Skeletal muscle cell (primary cell): ENCODE measurements around the gene OTOF.
A peak's percentile ranks its signal among the peaks of the same experiment; 100 is the strongest.

ENCODE experiments used
- DNase-seq: peaks from one replicate; pipeline ENCODE4 v3.0.0-alpha.2; 2010; ENCODE audit warnings: low read depth
- H3K4me3 ChIP-seq: 2 replicates; pipeline ENCODE4 v1.5.1; 2011; ENCODE audit warnings: low read depth, mild to moderate bottlenecking, control low read depth, low read length, moderate library complexity

Gene OTOF

DNA sequence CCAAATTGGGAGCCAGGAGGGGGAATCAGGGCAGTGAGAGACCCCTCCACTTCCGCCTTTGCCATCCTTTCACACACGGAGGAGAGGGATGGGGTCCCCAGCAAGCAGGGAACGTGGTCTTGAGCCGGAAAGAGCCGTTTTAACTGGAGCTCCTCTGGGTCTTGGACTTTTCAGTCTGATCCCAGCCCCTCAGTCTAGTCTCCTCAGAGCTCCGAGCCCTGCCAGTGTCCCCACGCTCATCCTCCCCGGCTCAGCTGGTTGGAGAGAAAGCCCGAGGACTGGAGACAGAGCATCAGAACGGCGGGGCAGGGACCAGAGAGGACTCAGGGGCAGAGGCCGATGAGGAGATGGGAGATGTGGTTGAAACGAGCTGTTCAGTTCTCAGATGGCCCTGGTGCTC is 26.1 kb upstream of the OTOF start:
- no peak for DNase-seq
- no peak overlapping the region for H3K4me3 ChIP-seq

DNA sequence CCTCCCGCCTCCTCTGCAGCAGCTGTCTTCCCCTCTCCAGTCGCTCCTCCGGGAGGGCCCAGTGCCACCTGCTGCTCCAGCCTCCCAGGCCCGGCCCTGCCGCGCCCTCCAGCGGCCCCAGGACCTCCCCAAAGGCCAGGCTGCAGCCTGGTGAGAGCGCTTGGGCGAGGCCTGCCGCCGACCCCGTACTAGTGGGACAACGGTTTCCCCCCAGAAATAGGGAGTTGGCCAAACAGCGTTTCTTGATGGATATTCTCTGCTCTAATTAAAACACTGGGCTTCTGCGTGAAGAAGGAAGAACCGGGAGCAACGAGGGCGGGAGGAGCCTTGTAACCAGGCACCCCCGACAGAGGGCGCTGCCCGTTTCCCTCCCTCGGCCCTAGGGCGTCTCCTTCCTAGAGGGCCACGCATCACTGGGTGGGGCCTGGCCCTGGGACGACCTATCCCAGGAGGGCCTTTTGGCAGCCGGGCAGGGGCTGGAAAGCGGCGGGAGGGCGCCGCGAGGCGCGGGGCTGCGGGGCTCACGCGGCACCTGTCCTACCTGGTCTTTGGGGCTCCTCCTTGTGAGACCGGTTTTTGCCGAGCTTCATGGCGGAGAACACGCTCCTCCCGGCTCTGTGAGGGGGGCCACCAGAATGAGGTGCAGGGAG is 25.4 kb upstream of the OTOF start:
- H3K4me3 ChIP-seq: peak overlapping the region; percentile 30

DNA sequence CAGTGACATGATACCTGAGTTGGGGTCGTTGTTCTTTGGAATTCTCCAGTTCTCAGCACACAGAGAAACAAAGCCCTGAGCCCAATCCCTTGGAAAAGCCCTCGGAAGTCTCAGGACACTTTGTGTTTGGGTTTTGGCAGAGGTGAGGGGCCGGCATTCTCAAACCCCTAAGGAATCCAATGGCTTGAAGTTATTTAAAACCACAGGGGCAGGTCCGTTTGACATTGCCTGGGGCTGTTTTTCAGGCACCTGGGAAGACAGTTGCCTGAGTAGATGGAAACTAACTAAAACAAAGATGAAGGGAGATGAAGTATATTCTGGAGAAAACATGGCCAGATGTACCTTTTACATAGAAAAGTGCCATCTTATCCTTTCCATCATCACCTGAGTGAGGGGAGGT is 22.5 kb upstream of the OTOF start:
- DNase-seq: no peak
- no peak overlapping the region for H3K4me3 ChIP-seq

More for the DNA sequence above, 25.4 kb upstream of the OTOF start:
- no peak for DNase-seq

DNA sequence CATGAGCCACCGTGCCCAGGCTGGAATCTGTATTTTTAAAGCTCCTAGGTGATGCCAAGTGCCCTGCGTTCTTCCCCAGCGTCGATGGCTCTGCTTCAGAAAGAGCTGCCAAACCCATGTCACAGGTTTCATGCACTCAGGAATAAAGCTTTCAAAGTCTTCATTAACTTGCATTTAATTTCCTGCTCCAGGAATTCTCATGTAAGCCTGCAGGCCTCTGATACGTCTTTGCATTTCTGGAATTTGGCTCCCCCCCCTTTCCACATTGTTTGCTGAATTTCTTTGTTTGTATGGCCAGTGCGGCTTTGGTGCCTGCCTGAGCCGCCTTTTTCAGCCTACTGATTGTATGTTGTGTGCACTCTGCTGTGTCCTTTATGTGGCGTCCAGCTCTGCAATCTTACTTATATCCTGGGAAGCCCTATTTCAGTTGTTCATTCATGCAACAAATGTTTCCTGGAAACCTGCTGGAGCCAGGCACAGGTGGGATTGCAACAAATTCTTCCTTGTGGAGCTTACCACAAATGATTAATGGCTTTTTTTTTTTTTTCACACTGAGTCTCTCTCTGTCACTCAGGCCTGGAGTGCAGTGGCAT is 17.9 kb upstream of the OTOF start:
- no peak overlapping the region for H3K4me3 ChIP-seq
- no peak for DNase-seq

DNA sequence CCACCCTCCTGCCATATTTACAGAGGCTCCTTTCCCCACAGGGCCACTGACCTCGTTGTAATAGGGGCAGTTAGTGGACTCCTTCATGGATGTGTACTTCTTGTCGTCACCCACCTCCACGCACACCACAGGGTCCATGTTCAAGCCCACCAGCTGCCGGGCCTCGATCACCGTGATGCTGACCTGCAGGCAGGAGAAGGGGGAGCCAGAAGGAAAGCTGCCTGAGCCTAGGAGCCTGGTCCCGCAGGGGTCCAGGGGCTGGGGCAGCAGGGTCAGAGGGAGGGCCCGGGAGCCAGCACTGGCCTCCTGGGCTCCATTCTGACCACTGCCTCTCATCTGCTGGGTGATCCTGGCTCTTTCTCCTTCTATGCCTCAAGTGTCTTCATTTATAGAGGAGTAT is 17.0 kb upstream of the OTOF start:
- H3K4me3 ChIP-seq: no peak overlapping the region
- DNase-seq: no peak

DNA sequence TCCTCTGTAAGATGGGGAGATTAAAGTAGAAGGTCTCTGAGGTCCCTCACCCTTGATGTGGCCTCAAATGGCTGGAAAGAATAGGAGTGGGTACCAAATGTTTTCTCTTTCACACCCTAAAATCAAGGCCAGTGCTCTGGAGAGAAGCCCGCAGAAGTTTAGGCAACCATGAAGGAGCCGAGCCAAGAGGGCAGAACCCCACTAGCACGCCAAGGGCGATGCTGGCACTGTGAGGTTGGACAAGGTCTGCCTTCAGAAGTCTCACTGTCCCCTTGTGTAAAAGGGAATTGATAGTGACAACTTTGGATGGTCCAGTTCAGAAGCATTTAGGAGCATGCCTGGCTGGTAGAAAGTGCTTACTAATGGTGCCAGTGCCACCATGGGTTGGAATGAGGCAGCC is 16.3 kb upstream of the OTOF start:
- H3K4me3 ChIP-seq: no peak overlapping the region
- DNase-seq: no peak

DNA sequence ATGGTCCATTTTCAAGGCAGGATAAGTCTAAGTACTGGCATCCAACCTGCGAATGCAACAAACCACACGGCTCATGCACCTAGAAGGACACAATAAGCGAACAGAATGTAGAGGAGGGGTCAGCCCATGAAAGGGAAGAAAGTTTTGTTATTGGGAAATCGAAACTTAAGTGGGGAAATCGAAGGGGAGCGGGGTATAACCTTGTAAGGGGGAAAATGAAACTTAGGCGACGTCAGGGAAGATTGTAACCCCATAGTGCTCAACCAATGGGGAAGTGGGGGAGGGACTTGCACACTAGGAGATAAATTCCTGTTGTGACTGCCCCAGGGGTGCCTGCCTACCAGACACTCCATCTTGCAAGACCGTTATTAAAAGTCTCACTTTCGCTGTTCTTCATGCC is 15.6 kb upstream of the OTOF start:
- DNase-seq: no peak
- H3K4me3 ChIP-seq: no peak overlapping the region

DNA sequence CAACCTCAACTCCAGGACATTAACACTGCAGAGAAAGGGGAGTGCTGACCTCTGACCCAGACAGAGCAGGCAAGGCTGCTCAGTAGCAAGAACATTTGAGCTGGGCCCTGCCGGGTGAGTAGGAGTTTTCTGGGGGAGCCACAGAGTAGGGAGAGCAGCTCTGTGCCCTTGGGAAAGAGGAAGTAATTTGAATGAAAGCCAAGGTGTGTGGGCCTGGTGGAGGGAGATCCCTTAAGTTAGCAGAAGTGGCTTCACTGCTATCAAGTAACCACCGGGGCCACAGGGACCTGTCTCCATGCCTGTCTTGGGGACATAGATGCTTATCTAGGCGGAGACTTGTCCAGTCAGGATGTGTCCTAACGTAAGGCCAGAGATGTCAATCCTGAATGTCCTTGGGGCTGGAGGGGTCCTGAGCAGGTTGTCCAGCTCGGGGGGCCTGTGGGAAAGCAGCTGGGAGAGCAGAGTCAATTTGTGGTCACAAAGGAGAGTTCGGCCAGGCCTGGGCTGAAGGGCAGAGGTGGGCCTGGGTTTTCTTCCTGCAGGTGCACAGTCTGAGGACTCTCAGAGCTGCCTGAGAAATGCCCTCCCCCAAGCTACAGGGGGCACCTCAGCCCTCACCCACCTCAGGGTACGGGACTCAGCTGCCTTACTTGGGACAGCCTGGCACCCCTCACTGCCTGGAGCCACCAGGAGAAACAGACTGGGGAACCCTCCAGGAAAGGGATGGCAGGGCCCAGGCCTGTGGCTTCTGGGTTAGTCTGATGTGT is 15.0 kb upstream of the OTOF start:
- DNase-seq: no peak
- no peak overlapping the region for H3K4me3 ChIP-seq

DNA sequence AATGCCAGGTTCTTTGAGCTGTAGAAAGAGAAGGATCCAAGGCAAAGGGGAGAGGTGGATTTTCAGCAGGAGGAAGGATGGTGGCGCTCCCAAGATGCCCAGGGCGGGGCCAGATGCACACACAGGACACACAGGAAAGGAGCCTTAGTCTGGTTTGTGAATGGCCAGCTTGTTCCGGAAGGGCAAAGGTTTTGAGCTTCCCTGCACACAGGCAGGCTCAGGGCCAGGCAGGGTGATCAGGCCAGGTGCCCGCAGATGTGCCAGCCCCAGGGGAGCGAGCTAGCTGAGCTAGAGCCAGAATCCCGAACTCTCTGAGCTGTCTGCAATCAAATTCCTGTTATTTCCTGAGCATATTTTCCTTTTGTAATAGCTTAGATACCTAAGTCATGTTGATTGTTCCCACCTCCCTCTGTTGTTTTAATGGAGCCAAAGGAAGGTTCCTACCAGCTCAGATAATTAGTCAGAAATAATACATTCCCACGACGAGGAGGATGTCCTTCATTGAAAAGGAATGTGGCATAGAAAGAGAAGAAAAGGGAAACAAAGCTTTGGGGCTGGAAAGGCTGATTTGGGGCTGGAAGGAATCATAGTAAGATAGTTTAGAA is 13.7 kb upstream of the OTOF start:
- no peak for DNase-seq

DNA sequence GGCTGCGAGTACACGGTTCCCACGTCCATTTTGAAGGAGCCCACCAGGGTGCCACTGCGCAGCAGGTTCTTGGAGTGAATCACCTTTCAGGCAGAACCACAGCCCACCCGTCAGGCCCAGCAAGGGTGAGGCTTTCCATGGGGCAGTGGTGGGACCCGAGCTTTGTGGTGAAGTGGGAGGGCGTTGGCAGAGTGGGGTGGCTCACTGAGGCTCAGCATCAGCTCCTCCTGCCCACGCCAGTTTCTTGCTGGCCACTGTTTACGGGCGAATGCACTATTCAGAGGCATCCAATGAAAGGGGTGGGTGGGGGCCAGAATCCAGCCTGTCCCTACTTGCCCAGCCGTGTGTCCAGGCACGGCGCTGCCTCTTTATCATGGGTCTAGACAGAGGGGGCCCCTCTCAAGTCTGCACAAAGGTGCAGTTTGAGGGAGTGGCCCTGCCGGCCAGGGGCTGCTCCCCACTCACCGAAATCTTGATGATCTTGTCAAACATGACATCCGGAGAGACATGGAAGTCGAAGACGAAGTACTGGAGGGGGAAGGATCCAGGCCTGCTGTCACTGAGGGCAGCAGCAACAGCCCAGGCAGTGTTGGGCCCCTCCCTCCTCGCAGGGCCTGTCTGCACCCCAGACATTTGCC is 11.4 kb upstream of the OTOF start:
- H3K4me3 ChIP-seq: no peak overlapping the region
- DNase-seq: no peak

More for the DNA sequence above, 13.7 kb upstream of the OTOF start:
- no peak overlapping the region for H3K4me3 ChIP-seq

DNA sequence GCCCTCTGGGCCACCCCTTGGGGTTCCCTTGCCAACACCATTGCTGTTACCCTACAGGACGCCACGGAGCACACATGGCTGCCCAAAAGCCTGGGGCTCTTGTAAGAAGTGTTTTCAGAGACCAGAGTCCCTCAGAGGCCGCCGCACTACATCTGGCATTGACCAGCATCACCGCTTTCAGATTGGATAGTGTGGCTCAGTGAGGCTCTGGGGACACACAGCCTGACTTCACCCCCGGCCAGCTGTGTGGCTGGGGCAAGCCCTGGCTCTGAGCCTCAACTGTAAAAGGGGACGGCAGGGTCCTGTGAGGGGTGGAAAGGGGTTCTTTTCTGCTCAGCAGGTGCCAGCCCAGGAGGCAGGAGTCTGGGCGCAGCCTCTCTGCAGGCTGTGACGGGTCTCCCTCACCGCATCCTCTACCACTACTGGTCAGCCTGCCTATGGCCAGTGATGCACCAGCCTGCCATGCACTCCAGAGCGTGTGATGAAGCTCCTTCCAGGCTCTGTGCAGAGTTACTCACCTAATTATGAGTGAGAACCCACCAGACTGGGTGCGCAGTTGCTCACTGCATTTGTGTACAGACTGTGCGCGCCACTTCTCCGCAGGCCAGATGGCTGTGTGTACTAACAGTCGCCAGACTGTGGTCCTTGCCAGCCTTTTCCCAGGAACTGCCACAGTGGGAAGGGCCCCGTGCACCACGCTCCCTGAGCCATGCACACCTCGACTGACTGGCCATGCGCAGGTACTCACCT is 10.7 kb upstream of the OTOF start:
- no peak for DNase-seq
- no peak overlapping the region for H3K4me3 ChIP-seq

DNA sequence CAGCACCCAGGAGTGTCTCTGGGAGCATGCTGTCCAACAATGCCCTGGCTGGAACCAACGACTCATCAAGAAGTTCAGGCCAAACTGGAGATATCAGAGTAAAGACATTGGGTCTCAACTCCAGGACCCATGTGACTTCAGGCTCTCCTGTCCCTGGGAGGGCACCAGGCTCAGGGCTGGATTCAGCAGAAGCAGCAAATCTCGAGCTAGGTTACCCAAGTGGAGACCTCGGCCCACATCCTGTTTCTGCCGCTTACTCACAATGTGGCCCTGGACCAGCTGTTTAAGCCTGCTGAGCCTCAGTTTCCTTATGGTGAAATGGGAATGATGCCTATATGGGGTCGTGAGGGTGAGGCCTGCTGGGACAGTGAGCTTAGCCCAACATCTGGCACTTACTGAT is 9.3 kb upstream of the OTOF start:
- DNase-seq: no peak

DNA sequence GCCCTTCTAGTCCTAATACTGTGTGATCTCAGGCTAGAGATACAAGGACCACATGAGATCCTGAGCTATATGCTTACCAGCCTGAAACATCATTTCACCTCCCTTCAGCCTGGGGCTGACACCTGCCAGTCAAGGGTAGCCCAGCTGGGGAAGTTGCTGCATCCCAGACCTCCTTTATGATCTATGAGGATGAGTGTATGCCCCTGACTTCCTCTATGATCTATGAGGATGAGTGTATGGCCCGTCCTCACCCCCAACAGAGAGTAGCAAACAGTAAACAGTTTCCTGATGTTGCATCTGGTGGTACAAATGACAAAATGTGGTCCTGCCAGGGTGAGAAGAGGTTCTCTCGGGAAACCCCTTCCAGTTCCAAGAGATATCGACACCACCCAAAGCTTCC is 8.9 kb upstream of the OTOF start:
- no peak for DNase-seq
- H3K4me3 ChIP-seq: no peak overlapping the region

More for the DNA sequence above, 9.3 kb upstream of the OTOF start:
- no peak overlapping the region for H3K4me3 ChIP-seq

DNA sequence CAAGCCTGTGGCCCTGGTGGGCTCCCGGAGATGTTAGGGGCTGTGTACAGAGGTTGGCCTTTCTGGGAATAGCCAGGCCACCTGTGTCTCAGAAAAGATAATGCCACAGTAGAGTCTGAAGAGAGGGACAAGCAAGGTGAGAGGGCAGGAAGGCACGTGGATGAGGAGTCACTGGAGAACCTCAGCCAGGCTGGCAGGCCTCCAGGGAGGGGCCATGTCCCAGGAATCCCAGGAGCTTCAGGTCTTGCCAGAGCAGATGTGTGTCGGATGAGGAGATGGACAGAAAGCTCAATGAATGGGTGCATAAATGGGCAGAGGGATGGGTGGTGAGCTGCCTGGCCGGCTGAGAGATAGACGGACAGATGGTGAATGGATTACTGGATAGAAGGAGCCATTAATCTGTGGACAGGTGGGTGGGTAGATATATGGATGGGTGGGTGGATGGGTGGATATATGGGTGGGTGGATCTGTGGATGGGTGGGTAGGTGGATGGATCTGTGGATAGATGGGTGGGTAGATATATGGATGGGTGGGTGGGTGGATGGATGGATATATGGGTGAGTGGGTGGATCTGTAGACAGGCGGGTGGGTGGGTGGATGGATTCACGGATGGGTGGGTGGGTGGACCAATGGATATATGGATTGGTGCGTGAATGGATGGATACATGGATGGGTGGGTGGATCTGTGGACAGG is 7.9 kb upstream of the OTOF start:
- no peak overlapping the region for H3K4me3 ChIP-seq
- no peak for DNase-seq

DNA sequence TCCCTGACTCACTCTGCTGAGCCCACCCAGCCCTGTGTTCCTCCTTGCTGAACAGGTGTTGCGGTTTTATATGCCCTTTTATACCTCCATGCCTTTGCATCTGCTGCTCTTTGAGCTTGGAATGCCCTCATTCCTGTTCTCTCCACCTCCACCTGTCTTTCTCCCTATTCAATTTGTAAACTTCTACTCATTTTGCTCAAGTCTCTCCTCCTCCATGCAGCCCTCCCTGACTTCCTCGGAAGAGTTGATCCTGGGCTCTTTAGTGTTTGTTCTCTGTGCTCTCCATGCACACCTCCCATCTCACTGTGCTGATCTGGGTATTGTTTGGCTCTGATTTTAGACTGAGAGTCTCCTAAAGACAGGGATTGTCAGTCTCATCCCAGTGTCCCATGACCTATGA is 7.2 kb upstream of the OTOF start:
- DNase-seq: no peak

DNA sequence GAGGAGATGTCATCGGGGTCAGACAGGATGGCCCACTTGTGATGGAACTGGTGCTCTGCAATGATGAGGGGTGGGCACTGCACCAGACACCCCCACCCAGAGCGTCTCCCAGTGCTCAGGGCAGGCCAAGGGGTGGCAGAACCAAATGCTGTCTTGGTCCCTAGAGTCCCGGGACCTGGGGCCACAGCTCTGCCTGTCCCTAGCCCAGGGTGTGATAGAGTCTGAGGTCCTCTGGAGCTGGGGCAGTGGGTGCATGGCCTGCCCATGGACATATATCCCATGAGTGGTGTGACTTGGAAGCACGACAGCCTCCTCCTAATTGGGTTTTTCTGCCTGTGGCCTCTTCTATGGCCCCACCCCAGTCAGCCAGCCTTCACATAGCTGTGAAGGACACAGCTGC is 6.7 kb upstream of the OTOF start:
- H3K4me3 ChIP-seq: no peak overlapping the region
- no peak for DNase-seq

More for the DNA sequence above, 7.2 kb upstream of the OTOF start:
- no peak overlapping the region for H3K4me3 ChIP-seq

DNA sequence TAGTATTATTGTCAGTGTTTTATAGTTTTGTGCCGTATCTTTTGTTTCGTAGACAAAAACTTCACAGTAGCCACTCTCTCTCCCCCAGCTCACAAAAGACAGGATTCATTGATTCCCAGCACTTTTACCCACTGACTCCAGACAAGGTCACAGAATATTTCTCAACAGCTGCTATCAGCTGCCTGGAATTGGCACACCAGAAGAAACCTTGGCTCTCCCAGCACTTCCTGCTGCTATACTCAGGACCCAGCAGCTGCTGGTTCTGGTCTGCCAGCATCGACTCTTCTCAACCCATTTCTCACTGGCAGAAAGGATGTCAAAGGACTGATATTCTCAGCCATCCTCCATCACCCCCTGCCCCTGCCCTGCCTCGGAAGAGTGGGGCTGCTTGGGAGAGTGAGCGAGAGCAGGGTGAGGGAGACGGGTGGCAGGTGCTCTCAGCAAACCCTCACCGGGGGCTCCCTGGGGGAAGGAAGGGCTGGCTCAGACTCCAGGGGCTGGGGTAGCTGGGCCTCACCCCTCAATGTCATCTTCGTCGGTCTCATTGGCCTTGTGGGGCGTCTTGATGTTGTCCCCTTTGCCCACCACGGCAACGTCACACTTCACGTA is 6.1 kb upstream of the OTOF start:
- no peak for DNase-seq
- no peak overlapping the region for H3K4me3 ChIP-seq

DNA sequence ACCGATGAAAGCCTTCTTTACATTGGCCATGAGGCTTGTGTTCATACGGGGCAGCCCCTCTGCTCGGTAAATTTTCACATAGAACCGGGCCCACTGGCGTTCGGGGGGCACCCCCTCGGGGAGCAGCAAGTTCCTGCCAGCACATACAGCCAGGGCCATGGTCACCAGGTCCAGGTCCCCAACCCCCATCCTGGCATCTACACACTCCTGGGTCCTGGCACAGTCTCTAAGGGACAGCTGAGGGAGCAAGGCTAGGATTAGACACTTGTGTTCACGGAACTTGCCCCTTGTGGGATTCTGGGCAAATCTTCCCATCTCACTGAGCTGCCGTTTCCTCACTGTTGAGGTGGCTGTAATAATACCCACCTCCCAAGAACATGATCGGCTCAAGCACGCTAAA is 5.6 kb upstream of the OTOF start:
- DNase-seq: no peak
- no peak overlapping the region for H3K4me3 ChIP-seq

DNA sequence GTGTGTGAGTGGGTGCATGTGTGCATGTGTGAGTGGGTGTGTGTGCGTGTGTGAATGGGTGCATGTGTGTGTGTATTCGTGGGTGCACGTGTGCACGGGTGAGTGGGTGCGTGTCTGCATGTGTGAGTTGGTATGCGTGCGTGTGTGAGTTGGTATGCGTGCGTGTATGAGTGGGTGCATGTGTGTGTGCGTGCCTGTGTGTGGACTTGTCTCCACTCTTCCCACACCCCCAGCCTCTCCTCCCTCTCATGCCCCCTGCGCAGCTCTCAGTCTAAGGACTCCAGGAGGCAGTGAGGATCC is 5.1 kb upstream of the OTOF start:
- H3K4me3 ChIP-seq: no peak overlapping the region
- no peak for DNase-seq
